DND-41 (cell line): ENCODE data around the gene OR2AT4.

Source experiments
- EZH2 ChIP-seq: IDR thresholded peaks from 3 replicates; pipeline ENCODE4 v1.6.1; 2012; ENCODE audit warnings: borderline replicate concordance, low read depth, mild to moderate bottlenecking, moderate library complexity, low read length, inconsistent platforms; ENCODE audit not compliant: severe bottlenecking
- TF ChIP-seq, protein P1 (sequence below): IDR thresholded peaks from 2 replicates; pipeline ENCODE4 v1.5.1; 2012; ENCODE audit warnings: borderline replicate concordance, low read length, moderate library complexity, mild to moderate bottlenecking; ENCODE audit not compliant: poor library complexity, severe bottlenecking; ENCODE audit errors: extremely low read depth

DNA sequence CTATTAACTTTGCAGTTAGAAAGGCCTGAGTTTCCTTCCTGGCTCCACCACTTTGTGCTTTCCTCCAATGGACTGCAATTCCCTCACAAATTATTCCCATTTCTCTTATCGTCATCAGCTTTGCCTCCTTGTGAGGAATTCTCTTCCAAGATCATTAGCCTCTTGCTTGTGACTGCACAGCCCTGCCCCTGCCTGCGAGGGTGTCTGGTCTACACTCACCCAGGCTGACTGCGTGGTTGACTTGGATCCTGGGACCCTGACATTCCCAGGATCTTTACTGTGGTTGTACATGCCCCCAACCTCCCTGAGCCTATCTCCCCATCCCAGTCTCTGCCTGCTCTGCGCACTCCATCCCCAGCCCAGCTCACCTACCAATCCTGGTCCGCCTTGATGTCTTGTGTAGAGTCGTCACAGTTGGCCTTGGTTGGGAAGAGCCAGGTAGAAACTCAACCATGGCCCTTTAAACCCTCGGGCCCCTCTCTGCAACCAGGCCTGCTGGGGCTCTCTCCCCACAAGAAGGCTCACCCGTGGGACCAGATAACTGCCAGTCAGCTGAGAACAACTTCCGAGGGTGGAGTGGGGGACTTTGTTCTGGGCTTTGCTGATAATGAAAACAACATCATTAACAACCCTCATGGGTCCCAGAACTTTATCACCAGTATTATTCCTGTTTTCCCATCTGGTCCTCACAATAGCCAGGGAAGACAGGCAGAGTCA lies at the start of gene OR2AT4:
- TF ChIP-seq, protein P1, sequence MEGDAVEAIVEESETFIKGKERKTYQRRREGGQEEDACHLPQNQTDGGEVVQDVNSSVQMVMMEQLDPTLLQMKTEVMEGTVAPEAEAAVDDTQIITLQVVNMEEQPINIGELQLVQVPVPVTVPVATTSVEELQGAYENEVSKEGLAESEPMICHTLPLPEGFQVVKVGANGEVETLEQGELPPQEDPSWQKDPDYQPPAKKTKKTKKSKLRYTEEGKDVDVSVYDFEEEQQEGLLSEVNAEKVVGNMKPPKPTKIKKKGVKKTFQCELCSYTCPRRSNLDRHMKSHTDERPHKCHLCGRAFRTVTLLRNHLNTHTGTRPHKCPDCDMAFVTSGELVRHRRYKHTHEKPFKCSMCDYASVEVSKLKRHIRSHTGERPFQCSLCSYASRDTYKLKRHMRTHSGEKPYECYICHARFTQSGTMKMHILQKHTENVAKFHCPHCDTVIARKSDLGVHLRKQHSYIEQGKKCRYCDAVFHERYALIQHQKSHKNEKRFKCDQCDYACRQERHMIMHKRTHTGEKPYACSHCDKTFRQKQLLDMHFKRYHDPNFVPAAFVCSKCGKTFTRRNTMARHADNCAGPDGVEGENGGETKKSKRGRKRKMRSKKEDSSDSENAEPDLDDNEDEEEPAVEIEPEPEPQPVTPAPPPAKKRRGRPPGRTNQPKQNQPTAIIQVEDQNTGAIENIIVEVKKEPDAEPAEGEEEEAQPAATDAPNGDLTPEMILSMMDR, result no peak
- TF ChIP-seq EZH2, result no peak
